ENCODE data around the gene AUTS2. TPM values are rescaled to one million over a fixed set of nuclear protein-coding genes. Genes with fewer than 3 reads are reported as not detected.

The AUTS2 gene
- total and polyA plus RNA-seq, 2 donors (not counting 1 experiment from before 2014, with no cell fraction given): 0.60 to 9.1 TPM

GRCh38 chr7:69624435-69625230 lies 26.4 kb downstream of the AUTS2 start:
- no peak for DNase-seq (ENCODE audit: low read depth in 2 of 2)
- TF ChIP-seq, protein P1, sequence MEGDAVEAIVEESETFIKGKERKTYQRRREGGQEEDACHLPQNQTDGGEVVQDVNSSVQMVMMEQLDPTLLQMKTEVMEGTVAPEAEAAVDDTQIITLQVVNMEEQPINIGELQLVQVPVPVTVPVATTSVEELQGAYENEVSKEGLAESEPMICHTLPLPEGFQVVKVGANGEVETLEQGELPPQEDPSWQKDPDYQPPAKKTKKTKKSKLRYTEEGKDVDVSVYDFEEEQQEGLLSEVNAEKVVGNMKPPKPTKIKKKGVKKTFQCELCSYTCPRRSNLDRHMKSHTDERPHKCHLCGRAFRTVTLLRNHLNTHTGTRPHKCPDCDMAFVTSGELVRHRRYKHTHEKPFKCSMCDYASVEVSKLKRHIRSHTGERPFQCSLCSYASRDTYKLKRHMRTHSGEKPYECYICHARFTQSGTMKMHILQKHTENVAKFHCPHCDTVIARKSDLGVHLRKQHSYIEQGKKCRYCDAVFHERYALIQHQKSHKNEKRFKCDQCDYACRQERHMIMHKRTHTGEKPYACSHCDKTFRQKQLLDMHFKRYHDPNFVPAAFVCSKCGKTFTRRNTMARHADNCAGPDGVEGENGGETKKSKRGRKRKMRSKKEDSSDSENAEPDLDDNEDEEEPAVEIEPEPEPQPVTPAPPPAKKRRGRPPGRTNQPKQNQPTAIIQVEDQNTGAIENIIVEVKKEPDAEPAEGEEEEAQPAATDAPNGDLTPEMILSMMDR (conservative IDR thresholded peaks at IDR 0.05 in 1 of 2, IDR thresholded peaks at IDR 0.05 in 1 of 2; ENCODE audit: low read depth in 1 of 2, low read length in 2 of 2): no peak
- no peak for TF ChIP-seq EZH2 (IDR thresholded peaks at IDR 0.05; ENCODE audit: low read length, missing control alignments)
- H3K4me2 ChIP-seq (ENCODE audit: extremely low read depth, insufficient read depth, low read length): no peak overlapping the region
- no peak overlapping the region for H3K9ac ChIP-seq (ENCODE audit: insufficient read depth, low read length)
- no peaks in the 10 kb centered on the region for H3K9me3 ChIP-seq (ENCODE audit: control insufficient read depth, insufficient read depth, low read depth, low read length)
- no peaks in the 10 kb centered on the region for H3K36me3 ChIP-seq (ENCODE audit: control insufficient read depth, insufficient read depth, low read length)
- no peaks in the 10 kb centered on the region for H3K4me1 ChIP-seq (ENCODE audit: control insufficient read depth, extremely low read depth, insufficient read depth, low read length)
- no peak overlapping the region for H2AFZ ChIP-seq (ENCODE audit: low read length)
- H3K79me2 ChIP-seq (ENCODE audit: control insufficient read depth, insufficient read depth, low read length): no peaks in the 10 kb centered on the region
- no peaks in the 10 kb centered on the region for H4K20me1 ChIP-seq (ENCODE audit: control insufficient read depth, extremely low read depth, insufficient read depth, low read length)
- no peak overlapping the region for H3K27ac ChIP-seq (ENCODE audit: insufficient read depth, low read length)
- H3K4me3 ChIP-seq (replicated peaks in 1 of 4; ENCODE audit: control extremely low read depth in 1 of 4, insufficient read depth in 1 of 4, low read depth in 3 of 4, low read length in 4 of 4): no peak overlapping the region
- no peaks in the 10 kb centered on the region for H3K27me3 ChIP-seq (ENCODE audit: control insufficient read depth, insufficient read depth, low read length)

DNA sequence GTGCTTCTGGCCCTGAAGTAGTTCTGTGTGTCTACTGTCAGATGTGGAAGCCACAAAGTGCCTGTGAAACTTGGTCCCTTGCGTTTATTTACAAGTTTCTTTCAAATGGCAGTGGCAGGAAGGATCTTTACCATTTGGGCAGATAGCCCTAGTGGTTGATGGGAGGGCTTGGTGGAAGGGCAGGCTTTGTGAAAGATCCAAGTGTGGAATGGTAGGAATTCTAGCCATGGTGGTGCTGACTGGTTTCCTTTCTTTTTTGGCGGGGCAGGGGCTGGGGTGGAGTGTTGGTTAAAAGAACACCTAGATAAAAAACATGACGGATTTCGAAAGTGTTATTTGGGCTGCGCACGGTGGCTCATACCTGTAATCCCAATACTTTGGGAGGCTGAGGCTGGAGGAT lies 27.0 kb downstream of the AUTS2 start:
- Histone ChIP-seq H3K36me3 (ENCODE audit: control insufficient read depth, insufficient read depth, low read length) (no peaks in the 10 kb centered on the region), H3K4me2 (ENCODE audit: extremely low read depth, insufficient read depth, low read length) (no peak overlapping the region), H3K27ac (ENCODE audit: insufficient read depth, low read length) (no peak overlapping the region), H3K9me3 (ENCODE audit: control insufficient read depth, insufficient read depth, low read depth, low read length) (no peaks in the 10 kb centered on the region), H3K9ac (ENCODE audit: insufficient read depth, low read length) (no peak overlapping the region), H4K20me1 (ENCODE audit: control insufficient read depth, extremely low read depth, insufficient read depth, low read length) (no peaks in the 10 kb centered on the region), H2AFZ (ENCODE audit: low read length) (no peak overlapping the region), H3K27me3 (ENCODE audit: control insufficient read depth, insufficient read depth, low read length) (no peaks in the 10 kb centered on the region), H3K4me1 (ENCODE audit: control insufficient read depth, extremely low read depth, insufficient read depth, low read length) (no peaks in the 10 kb centered on the region), H3K79me2 (ENCODE audit: control insufficient read depth, insufficient read depth, low read length) (no peaks in the 10 kb centered on the region), H3K4me3 (replicated peaks in 1 of 4; ENCODE audit: control extremely low read depth in 1 of 4, insufficient read depth in 1 of 4, low read depth in 3 of 4, low read length in 4 of 4) (no peak overlapping the region)
- TF ChIP-seq, protein P1 (conservative IDR thresholded peaks at IDR 0.05 in 1 of 2, IDR thresholded peaks at IDR 0.05 in 1 of 2; ENCODE audit: low read depth in 1 of 2, low read length in 2 of 2): no peak
- no peak for TF ChIP-seq EZH2 (IDR thresholded peaks at IDR 0.05; ENCODE audit: low read length, missing control alignments)
- DNase-seq (ENCODE audit: low read depth in 2 of 2): no peak

GRCh38 chr7:69625798-69626197 lies 27.5 kb downstream of the AUTS2 start:
- H4K20me1 ChIP-seq (ENCODE audit: control insufficient read depth, extremely low read depth, insufficient read depth, low read length): no peaks in the 10 kb centered on the region

More at GRCh38 chr7:69625798-69626197, 27.5 kb downstream of the AUTS2 start:
- Histone ChIP-seq H3K4me2 (ENCODE audit: extremely low read depth, insufficient read depth, low read length) (no peak overlapping the region), H3K9me3 (ENCODE audit: control insufficient read depth, insufficient read depth, low read depth, low read length) (no peaks in the 10 kb centered on the region), H3K4me1 (ENCODE audit: control insufficient read depth, extremely low read depth, insufficient read depth, low read length) (no peaks in the 10 kb centered on the region), H2AFZ (ENCODE audit: low read length) (no peak overlapping the region), H3K36me3 (ENCODE audit: control insufficient read depth, insufficient read depth, low read length) (no peaks in the 10 kb centered on the region), H3K27me3 (ENCODE audit: control insufficient read depth, insufficient read depth, low read length) (no peaks in the 10 kb centered on the region), H3K79me2 (ENCODE audit: control insufficient read depth, insufficient read depth, low read length) (no peaks in the 10 kb centered on the region), H3K9ac (ENCODE audit: insufficient read depth, low read length) (no peak overlapping the region), H3K4me3 (replicated peaks in 1 of 4; ENCODE audit: control extremely low read depth in 1 of 4, insufficient read depth in 1 of 4, low read depth in 3 of 4, low read length in 4 of 4) (no peak overlapping the region), H3K27ac (ENCODE audit: insufficient read depth, low read length) (no peak overlapping the region)
- no peak for DNase-seq (ENCODE audit: low read depth in 2 of 2)
- TF ChIP-seq EZH2 (IDR thresholded peaks at IDR 0.05; ENCODE audit: low read length, missing control alignments): no peak
- TF ChIP-seq, protein P1 (conservative IDR thresholded peaks at IDR 0.05 in 1 of 2, IDR thresholded peaks at IDR 0.05 in 1 of 2; ENCODE audit: low read depth in 1 of 2, low read length in 2 of 2): no peak
